ENCODE measurements around the gene RAB11FIP2.

Gene RAB11FIP2

GRCh38 chr10:118033905-118034304, 12.8 kb downstream of the RAB11FIP2 start:
- DNase-seq (ENCODE audit: low read depth), result no peak

GRCh38 chr10:118032564-118032963, 14.2 kb downstream of the RAB11FIP2 start:
- no peak for DNase-seq (ENCODE audit: low read depth)

DNA sequence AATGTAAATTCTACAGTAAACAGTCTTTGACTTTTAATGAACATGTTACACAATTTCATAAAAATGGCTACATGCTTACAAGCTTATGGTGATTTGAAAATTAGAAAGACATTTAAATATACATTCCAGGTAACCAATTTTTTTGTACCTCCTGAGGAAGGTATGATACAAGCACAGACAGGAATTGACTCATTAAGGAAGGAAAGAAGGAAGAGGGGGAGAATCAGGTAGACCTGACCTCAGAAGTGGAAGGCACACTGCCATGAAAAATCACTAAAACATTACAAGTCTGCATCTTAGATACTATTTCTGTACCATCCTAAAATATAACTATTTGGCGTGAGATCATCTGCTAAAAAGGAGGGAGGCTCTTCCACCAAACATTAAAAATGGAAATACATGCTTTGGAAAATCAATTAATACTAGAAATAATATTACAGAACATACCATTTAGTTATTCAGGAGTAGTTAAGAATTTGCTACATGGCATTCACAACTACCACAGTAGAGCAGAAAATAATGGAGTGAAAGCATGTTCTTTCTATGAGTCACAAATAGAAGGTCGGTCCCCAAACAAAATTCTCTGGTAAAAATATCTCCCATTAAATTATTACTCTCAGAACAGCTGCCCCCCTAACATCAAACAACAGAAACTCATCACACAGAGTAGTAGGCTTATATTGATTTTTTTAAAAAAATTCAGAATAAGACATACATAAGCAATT, 15.2 kb downstream of the RAB11FIP2 start:
- DNase-seq (ENCODE audit: low read depth), result no peak

DNA sequence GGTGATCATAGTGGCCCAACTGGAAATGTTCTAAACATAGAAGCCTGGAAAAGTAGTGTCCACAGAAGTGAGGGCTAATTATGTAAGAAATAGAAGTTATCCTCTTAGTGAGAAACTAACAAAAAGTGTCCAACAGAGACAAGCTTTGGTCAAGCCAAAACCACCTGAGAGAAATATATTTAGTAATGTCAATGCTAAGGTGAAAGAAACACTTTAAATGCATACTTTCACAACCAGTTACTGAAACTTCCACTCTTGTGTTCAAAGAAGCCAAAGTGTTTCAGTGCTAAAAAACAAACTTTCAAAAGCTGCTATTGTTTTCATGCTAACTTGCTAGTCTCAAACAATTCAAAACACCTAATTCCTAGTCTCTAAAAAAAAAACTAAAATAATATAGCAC, 18.1 kb downstream of the RAB11FIP2 start:
- no peak for DNase-seq (ENCODE audit: low read depth)

DNA sequence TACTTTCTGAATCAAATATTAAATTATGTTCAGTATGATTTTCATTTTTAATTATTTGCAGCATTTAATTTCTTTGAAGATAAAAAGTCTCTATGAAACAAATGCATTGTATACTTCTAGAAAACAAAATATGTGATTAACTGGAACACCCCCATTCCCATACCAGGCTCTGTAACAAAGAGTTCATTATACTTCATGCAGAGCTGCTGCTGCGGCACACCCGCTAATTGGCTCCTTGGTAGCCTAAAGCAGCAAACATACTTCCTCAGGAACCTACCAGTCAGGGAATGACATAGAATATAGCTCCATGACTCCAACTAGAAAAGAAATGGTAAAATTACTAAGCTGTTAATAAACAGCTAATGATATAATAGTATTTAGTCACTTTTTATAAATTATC, 19.3 kb downstream of the RAB11FIP2 start:
- no peak for DNase-seq (ENCODE audit: low read depth)

DNA sequence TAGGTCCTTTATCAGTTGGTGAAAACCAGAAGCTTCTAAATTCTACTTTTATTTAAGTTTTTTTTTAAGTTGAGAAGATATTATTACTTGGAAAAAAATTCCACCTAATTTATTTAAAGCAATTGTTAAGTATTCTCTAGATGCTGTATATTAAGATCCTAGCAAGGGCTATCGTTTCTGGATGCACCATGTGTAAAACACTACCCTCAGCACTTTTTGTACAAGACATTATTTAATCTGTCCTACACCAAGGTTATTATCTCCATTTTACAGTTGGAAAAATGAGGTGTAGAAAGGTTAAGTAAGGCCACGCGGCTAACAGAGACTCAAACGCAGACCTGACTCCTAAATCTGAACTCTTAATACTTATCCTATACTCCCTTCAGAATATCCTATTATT, 19.8 kb downstream of the RAB11FIP2 start:
- no peak for DNase-seq (ENCODE audit: low read depth)

- no peak for DNase-seq (ENCODE audit: low read depth)
Measured at GRCh38 chr10:118020365-118020764, 26.4 kb downstream of the RAB11FIP2 start.

- DNase-seq (ENCODE audit: low read depth), result no peak
Measured at GRCh38 chr10:118017850-118018249, 28.9 kb downstream of the RAB11FIP2 start.

DNA sequence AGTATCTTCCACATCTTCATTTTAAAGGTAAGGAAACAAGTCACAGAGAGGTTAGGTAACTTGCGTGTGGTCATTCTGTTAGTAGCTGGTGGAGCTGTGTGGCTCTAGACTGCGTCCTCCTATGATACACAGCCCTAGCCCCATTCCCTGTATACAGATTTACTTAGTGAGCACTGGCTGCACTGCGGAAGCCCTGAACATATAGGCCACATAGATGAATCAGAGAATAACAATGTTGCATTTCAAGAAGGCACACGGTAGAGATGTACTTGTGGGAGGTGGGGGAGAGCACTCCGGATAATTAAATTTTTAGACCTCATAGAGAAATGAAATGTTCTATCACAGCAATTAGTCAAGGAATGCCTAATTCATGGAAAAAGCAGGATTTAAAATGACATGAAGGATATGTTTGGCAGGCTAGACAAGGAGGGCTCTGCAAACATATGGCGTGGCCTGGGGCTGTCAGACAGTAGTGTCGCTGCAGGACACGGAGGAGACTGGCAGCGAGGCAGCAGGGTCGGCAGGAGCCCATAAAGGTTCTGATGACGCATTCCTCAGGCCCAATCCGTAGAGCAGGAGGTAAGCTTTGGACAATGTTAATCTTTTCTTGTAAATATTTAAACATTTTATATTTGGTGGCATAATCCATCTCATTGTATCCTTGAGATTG, 29.5 kb downstream of the RAB11FIP2 start:
- no peak for DNase-seq (ENCODE audit: low read depth)

DNA sequence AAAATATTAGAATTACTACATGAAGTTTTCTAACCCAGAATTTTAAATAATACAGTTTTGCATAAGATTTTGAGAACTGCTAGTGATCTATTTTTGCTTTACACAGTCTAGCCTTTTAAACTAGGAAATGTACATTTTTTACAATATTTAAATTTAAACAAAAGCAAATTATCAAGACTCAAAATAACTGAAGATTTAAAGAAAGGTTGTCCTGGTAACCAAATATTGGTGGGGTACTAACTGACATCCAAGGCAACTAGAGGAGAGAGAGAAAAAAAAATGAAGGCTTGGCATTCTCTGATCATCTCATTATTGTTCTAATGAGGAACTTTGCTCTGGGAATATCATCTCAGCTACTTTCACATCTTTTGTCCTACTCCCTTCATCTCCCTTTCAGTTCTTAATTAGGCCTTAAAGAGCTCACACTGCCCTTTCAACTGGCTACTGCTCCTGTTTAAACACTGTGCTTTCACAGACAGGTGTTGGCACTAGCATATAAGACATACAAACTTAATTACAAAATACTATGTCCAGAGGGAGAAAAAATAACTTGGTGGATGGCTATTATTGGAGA, 33.7 kb downstream of the RAB11FIP2 start:
- DNase-seq (ENCODE audit: low read depth), result no peak

GRCh38 chr10:118007773-118008172, 39.0 kb downstream of the RAB11FIP2 start:
- DNase-seq (ENCODE audit: low read depth), result no peak

- no peak for DNase-seq (ENCODE audit: low read depth)
Measured at GRCh38 chr10:118003126-118003525, 43.6 kb downstream of the RAB11FIP2 start.

GRCh38 chr10:118002581-118002980, 44.2 kb downstream of the RAB11FIP2 start:
- no peak for DNase-seq (ENCODE audit: low read depth)

DNA sequence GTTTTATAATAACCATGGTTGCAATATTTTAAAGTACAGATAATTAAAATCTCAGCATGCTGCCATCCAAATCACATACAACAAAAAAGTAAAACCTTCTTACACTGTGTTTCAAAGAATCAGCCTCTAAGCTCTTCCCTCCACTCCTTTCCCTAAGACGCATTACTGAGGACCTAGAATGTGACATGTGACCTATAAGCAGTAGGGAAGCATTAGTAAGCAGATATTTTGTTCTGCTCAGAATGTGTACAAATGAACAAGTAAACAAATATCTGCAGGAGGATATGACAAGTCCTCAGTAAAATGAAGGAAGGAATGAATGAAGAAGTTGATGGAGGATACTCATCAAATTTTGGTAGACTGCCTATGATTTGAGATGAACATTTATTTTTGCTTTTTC, 49.1 kb downstream of the RAB11FIP2 start:
- no peak for DNase-seq (ENCODE audit: low read depth)

DNA sequence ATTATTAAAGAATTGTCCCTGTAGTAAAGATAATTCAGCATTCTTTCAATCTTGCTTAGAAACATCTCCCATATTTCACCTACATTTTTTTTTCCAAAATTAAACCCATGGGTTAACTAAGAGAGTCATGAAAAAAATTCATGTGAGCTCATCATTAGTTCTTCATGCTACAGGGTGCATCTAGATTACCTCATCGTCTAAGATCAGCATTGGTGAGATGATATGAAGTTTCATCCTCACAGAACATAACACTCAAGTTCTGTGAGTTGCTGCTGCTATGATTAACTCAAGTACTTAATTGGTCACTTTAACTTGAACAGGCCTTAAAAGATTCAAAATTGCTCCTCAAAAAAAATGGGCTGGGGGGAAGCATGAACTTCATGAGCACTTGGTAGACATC, 50.0 kb downstream of the RAB11FIP2 start:
- no peak for DNase-seq (ENCODE audit: low read depth)

DNA sequence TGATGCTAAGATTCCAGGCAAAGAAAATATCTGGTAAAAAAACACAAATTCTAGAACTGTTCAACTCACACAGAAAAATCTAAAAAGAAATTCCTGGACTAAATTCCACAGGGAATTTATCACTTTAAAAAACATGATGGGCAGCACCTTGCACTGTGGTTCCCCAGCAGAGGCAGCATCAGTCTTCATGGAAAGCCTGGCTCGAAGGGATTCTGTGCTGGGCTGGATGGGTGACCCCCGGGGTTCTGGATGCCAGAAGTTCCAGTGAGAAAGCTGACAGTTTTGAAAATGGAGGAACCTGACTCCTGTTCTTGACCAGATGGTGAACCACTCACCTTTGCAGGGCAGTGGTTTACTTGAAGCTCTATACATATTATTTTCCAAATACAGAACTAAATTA, 52.0 kb downstream of the RAB11FIP2 start:
- DNase-seq (ENCODE audit: low read depth), result no peak

DNA sequence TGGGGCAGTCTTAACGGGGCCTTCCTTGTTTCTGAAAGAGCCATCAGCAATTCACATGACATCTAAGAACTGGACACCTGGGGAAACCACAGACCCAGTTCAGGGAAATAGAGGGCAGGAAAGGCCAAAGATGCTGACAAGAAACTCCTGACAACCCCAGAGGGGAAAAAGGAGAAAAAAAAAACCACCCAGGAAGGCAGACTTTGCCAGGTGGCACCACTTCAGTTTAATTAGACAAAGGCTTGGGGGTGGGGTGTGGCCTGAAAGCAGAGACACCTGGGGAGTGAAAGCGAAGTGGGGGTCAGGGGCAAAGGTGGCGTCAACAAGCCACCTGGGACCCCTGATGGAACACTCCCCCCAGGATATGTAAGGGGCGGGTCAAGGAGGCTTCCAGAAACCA, 53.6 kb downstream of the RAB11FIP2 start:
- no peak for DNase-seq (ENCODE audit: low read depth)

GRCh38 chr10:117991701-117992100, 55.0 kb downstream of the RAB11FIP2 start:
- DNase-seq (ENCODE audit: low read depth), result no peak

- DNase-seq (ENCODE audit: low read depth), result no peak
Measured at GRCh38 chr10:117989962-117990361, 56.8 kb downstream of the RAB11FIP2 start.

- no peak for DNase-seq (ENCODE audit: low read depth)
Measured at GRCh38 chr10:117988814-117989213, 57.9 kb downstream of the RAB11FIP2 start.

DNA sequence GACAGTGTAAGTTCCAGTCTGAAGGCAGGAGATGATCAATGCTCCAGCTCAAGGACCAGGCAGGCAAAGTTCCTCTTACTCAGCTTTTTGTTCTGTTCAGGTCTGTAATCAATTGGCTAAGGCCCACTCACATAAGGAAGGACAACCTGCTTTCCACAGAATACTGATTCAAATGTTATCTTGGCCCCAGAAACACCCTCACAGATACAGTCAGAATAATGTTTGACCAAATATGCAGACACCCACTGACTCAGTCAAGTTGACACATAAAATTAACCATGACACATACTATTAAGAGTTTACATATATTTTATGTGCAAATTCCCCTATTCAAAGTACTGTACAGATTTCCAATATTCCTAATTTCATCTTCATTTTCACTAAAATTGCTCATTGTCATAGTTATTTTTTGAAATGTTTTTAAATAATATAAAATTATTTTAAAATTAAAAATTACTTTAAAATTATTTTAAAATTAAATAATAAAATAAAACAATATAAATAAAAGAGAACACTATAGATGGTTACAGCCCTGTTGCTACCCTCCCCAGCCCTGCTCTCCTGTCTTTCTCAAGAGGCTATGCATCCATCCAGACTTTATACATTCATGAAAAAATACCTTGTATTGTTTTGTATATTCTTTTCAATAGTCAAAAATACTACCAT, 59.4 kb downstream of the RAB11FIP2 start:
- no peak for DNase-seq (ENCODE audit: low read depth)

DNA sequence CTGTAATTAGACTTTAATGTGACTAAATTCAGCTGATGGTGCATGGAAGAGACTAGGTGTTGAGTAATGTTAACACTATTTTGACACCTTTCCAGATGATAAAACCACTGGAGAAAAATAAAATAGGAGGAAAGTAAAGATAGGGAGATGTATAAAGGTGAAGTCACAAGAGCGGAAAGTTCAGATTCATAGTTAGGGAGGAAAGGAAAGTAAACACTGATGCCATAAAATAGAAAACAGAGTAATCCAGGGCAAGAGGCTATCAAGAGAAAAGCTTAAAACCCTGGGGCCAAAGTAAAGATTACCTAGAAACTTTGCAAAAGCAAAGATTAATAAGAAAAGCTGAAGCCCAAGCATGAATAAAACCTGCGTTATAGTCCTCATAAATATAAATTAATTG, 62.8 kb downstream of the RAB11FIP2 start:
- no peak for DNase-seq (ENCODE audit: low read depth)

Measured in activated T-cell treated with anti-CD3 and anti-CD28 coated beads for 48 hours (primary cell).